Hindlimb muscle (tissue), 1 donor: ENCODE data around the gene TMEM126B. TPM values are rescaled to one million over a fixed set of nuclear protein-coding genes. Genes with fewer than 3 reads are reported as not detected.
"Not testable (repeated sequence)": the region's sequence is repeated elsewhere in the genome, so short reads cannot be mapped to it uniquely, and the experiment has no call there.

Experiments used
- DNase-seq: peaks from one replicate; pipeline ENCODE4 v3.0.0-alpha.2; 2013
- polyA plus RNA-seq: library from polyadenylated mRNA; unstranded; fragments of 120-200 nt; gene quantifications from one replicate; pipeline ENCODE4 v1.2.1, GENCODE V29; 2013; ENCODE audit not compliant: insufficient read length

The TMEM126B gene
- 36.0 TPM for polyA plus RNA-seq

GRCh38 chr11:85627998-85628770 is at the start of gene TMEM126B:
Gene TMEM126B (plus strand): TSS chr11:85628593. CDS start chr11:85628608, 15 bp downstream.
- peak; percentile 97 for DNase-seq

- DNase-seq = no peak
These were observed 46.3 kb upstream of the TMEM126B start for GRCh38 chr11:85582111-85582510.

- DNase-seq = no peak
These were observed 39.0 kb upstream of the TMEM126B start for GRCh38 chr11:85589373-85589772.

GRCh38 chr11:85590848-85591483 is 37.4 kb upstream of the TMEM126B start:
- peak; percentile 13 for DNase-seq

- peak; percentile 25 for DNase-seq
These were observed 33.0 kb upstream of the TMEM126B start for GRCh38 chr11:85595285-85595884.

GRCh38 chr11:85596886-85597285 is 31.5 kb upstream of the TMEM126B start:
- DNase-seq = no peak

GRCh38 chr11:85599083-85599482 is 29.3 kb upstream of the TMEM126B start:
- no peak for DNase-seq

- DNase-seq = no peak
These were observed 25.7 kb upstream of the TMEM126B start for GRCh38 chr11:85602526-85603213.

- no peak for DNase-seq
These were observed 25.2 kb upstream of the TMEM126B start for GRCh38 chr11:85603220-85603619.

GRCh38 chr11:85606237-85606636 is 22.2 kb upstream of the TMEM126B start:
- DNase-seq = not testable (repeated sequence)

GRCh38 chr11:85608621-85609020 is 19.8 kb upstream of the TMEM126B start:
- not testable (repeated sequence) for DNase-seq

- not testable (repeated sequence) for DNase-seq
These were observed 19.1 kb upstream of the TMEM126B start for GRCh38 chr11:85609286-85609685.

- DNase-seq = not testable (repeated sequence)
These were observed 16.8 kb upstream of the TMEM126B start for GRCh38 chr11:85611643-85612042.

- no peak for DNase-seq
These were observed 8.9 kb upstream of the TMEM126B start for GRCh38 chr11:85619499-85619898.

GRCh38 chr11:85620256-85620655 is 8.1 kb upstream of the TMEM126B start:
- no peak for DNase-seq

- DNase-seq = no peak
These were observed 1.9 kb upstream of the TMEM126B start for GRCh38 chr11:85626496-85626895.

- peak; percentile 51 for DNase-seq
These were observed 928 bp upstream of the TMEM126B start, which contains the start of gene DLG2 for GRCh38 chr11:85627332-85627997. Gene DLG2 (minus strand): TSS chr11:85627344.

GRCh38 chr11:85628771-85629341 is 463 bp downstream of the TMEM126B start:
- DNase-seq = no peak

- DNase-seq = no peak
These were observed 6.4 kb downstream of the TMEM126B start for GRCh38 chr11:85634747-85635146.

GRCh38 chr11:85643191-85643614 is 14.8 kb downstream of the TMEM126B start:
- DNase-seq = no peak

GRCh38 chr11:85647078-85647477 is 18.7 kb downstream of the TMEM126B start:
- no peak for DNase-seq
